Lung (tissue), 12 donors: ENCODE data around the gene CERS1. TPM values are rescaled to one million over a fixed set of nuclear protein-coding genes. Genes with fewer than 3 reads are reported as not detected.

Experiments used
- ATAC-seq: fragments of 200-7000 bp; cut with Tn5 transposase; one replicate; pipeline ENCODE4 v1.9.1; 2020; ENCODE audit warnings: moderate number of reproducible peaks; ENCODE audit not compliant: insufficient read depth, low FRiP score
- DNase-seq, 3 donors: peaks; one replicate each; pipeline ENCODE4 v3.0.0-alpha.2; 2013 to 2017
- H3K27ac ChIP-seq, 2 donors: one replicate each; pipeline ENCODE4 v1.5.1; 2013; ENCODE audit warnings: mild to moderate bottlenecking in 2 of 2, moderate library complexity in 2 of 2, control low read depth in 1 of 2, inconsistent platforms in 1 of 2, low read depth in 1 of 2, low read length in 1 of 2
- H3K27me3 ChIP-seq, 3 donors: one replicate each; pipeline ENCODE4 v1.5.1; 2013; ENCODE audit warnings: low read length in 2 of 3; ENCODE audit not compliant: control insufficient read depth in 3 of 3, insufficient read depth in 3 of 3
- H3K36me3 ChIP-seq, 4 donors: one replicate each; pipeline ENCODE4 v1.5.1; 2013; ENCODE audit warnings: low read length in 4 of 4, mild to moderate bottlenecking in 1 of 4, moderate library complexity in 1 of 4; ENCODE audit not compliant: control insufficient read depth in 4 of 4, insufficient read depth in 4 of 4
- H3K4me1 ChIP-seq, 5 donors: one replicate each; pipeline ENCODE4 v1.5.1; 2013; ENCODE audit warnings: low read length in 5 of 5, mild to moderate bottlenecking in 2 of 5, moderate library complexity in 1 of 5; ENCODE audit not compliant: control insufficient read depth in 5 of 5, insufficient read depth in 5 of 5
- H3K4me3 ChIP-seq: one replicate; pipeline ENCODE4 v1.5.1; 2013; ENCODE audit warnings: mild to moderate bottlenecking, control low read depth, moderate library complexity
- H3K9ac ChIP-seq, 2 donors: one replicate each; pipeline ENCODE4 v1.5.1; 2013; ENCODE audit warnings: low read length in 2 of 2, control low read depth in 1 of 2; ENCODE audit not compliant: insufficient read depth in 1 of 2
- H3K9me3 ChIP-seq, 4 donors: one replicate each; pipeline ENCODE4 v1.5.1; 2013; ENCODE audit warnings: low read length in 3 of 4, mild to moderate bottlenecking in 1 of 4, moderate library complexity in 1 of 4; ENCODE audit not compliant: control insufficient read depth in 4 of 4, insufficient read depth in 3 of 4
- WGBS, 2 donors: extraction: QIAGEN DNeasy Blood & Tissue Kit; methylation state at CpG; one replicate each; pipeline ENCODE4 v1.1.7; 2013; 5-methylcytosine and 5-hydroxymethylcytosine counted together
- polyA plus RNA-seq, 2 donors: library from polyadenylated mRNA; stranded (reverse); fragments of 200-250 nt; gene quantifications; one replicate each; pipeline ENCODE4 v1.2.1, GENCODE V29; 2013
- total RNA-seq, 2 donors: library from RNA; depleted of rRNA in 1 of 2; stranded (reverse); fragments of >200 nt in 1 of 2; gene quantifications; one replicate each; pipeline ENCODE4 v1.2.1, GENCODE V29; 2014 to 2021
- TF ChIP-seq, protein P1 (sequence below): IDR thresholded peaks from 2 replicates; pipeline ENCODE4 v1.5.1; 2012; ENCODE audit warnings: mild to moderate bottlenecking; ENCODE audit errors: control extremely low read depth, extremely low read depth
- donor health status: control.
- donor health status: control.
- donor health status: Bipolar disorder and iron deficiency.
- donor health status: healthy.
- donor health status: DM: yes; HTN: yes; CAD: no.

CERS1 gene
- total and polyA plus RNA-seq, 4 donors, result 0.14 to 1.7 (median 0.35) TPM

GRCh38 chr19:18869781-18870530 lies 26.0 kb downstream of the CERS1 start:
- Histone ChIP-seq H3K9ac (no peak overlapping the region), H3K27me3 (peaks cover 0 to 19% (median 12%) of the 10 kb centered on the region in 3 donors), H3K4me3 (peak overlapping the region; percentile 9), H3K27ac (no peak overlapping the region), H3K9me3 (no peaks in the 10 kb centered on the region), H3K36me3 (peaks cover 0 to 29% (median 14%) of the 10 kb centered on the region in 4 donors), H3K4me1 (peaks cover 0 to 9% (median 3%) of the 10 kb centered on the region in 5 donors)
- WGBS, 2 donors, result 7 to 15% methylated on average over 59 to 62 of the region's 62 CpGs
- DNase-seq (no peak), ATAC-seq (no peak)
- TF ChIP-seq, protein P1, sequence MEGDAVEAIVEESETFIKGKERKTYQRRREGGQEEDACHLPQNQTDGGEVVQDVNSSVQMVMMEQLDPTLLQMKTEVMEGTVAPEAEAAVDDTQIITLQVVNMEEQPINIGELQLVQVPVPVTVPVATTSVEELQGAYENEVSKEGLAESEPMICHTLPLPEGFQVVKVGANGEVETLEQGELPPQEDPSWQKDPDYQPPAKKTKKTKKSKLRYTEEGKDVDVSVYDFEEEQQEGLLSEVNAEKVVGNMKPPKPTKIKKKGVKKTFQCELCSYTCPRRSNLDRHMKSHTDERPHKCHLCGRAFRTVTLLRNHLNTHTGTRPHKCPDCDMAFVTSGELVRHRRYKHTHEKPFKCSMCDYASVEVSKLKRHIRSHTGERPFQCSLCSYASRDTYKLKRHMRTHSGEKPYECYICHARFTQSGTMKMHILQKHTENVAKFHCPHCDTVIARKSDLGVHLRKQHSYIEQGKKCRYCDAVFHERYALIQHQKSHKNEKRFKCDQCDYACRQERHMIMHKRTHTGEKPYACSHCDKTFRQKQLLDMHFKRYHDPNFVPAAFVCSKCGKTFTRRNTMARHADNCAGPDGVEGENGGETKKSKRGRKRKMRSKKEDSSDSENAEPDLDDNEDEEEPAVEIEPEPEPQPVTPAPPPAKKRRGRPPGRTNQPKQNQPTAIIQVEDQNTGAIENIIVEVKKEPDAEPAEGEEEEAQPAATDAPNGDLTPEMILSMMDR, result no peak

DNA sequence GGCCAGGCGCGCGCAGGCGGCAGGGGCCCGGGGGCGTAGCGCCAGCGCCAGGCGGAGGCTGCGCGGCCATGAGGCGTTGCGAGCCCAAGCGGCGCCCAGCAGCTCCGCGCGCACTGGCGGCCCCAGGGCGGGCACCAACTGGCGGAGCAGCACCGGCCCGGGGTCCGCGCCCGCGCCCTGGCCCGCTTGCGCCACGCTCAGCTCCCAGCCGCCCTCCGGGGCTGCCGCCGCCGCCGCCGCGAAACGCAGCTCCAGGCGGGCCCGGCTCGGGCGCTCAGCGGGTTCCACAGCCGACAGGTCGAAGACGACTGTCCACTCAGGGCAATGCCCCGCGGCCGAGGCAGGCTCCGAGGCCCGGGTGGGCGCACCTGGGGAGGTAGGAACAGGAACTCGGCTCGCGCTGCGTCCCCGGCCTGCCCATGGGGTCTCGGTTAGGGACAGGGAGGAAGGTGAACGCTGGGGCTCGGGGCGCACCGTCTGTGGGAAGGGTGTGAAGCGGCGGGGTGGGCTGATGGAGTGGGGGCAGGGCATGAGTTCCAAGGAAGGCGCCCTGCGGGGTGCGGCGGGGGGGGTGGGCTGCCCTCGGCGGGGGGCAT lies 26.8 kb downstream of the CERS1 start:
- Histone ChIP-seq H3K4me3 (no peak overlapping the region), H3K9ac (no peak overlapping the region), H3K27ac (no peak overlapping the region), H3K4me1 (peaks cover 0 to 9% (median 3%) of the 10 kb centered on the region in 5 donors), H3K27me3 (peaks cover 0 to 19% (median 12%) of the 10 kb centered on the region in 3 donors), H3K36me3 (peaks cover 0 to 34% (median 15%) of the 10 kb centered on the region in 4 donors), H3K9me3 (no peaks in the 10 kb centered on the region)
- TF ChIP-seq, protein P1, result no peak
- 11 to 38% methylated on average over 53 to 71 of the region's 71 CpGs for WGBS, 2 donors
- no peak for ATAC-seq
- peak; percentile 26 to 49 (median 41) for DNase-seq

DNA sequence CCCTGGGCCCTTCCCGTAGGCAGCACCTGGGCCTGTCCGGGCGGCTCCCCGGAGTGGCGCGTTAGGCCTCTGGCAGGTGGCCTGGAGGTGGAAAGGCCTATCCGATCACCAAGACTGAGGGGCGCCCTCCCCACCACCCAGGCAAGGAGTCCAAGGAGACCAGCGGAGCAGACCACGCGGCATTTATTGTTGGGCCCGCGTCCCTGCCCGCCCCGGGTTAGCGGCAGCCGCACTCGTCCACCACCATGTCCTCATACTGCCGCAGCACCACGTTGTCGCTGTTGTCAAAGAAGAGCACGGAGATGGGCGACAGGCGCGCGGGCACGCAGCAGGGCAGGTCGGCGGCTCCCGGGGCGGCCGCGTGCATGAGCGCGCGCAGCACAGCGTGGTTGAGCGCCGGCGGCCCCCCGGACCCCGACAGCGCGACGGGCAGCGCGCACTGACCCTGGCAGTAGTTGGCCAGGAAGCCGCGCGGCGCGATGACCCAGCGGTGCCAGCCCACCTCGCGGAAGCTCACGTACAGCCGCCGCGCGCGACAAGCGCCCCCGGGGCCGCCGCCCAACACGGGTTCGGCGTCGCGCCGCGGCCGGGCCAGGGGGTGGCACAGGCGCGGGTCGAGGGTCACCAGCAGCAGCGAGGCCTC lies 27.5 kb downstream of the CERS1 start:
- Histone ChIP-seq H3K9ac (no peak overlapping the region), H3K4me1 (peaks cover 0 to 9% (median 3%) of the 10 kb centered on the region in 5 donors), H3K27ac (no peak overlapping the region), H3K36me3 (peaks cover 0 to 40% (median 18%) of the 10 kb centered on the region in 4 donors), H3K4me3 (no peak overlapping the region), H3K27me3 (peaks cover 0 to 19% (median 12%) of the 10 kb centered on the region in 3 donors), H3K9me3 (no peaks in the 10 kb centered on the region)
- DNase-seq (peak; percentile 30 to 33 (median 32)), ATAC-seq (no peak)
- WGBS, 2 donors, result 46 to 66% methylated on average over 63 to 77 of the region's 77 CpGs
- TF ChIP-seq, protein P1, result no peak
